ENCODE results near the gene NCF2.

DNA sequence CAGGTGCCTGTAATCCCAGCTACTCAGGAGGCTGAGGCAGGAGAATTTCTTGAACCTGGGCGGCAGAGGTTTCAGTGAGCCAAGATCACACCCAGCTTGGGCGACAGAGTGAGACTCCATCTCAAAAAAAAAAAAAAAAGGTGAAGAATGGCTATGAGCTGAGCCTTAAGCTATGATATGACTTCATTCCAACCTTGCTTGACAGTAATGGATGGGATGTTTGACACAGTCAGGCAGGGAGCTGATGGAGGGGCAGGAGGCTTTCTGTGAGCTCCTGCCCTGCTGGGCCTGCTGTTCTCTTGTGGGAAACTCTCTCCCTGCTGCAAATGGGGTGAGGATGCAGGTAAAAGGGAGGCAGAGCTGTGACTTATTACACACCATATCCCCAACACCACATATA lies 27.6 kb downstream of the NCF2 start:
- TF ChIP-seq, protein P1, sequence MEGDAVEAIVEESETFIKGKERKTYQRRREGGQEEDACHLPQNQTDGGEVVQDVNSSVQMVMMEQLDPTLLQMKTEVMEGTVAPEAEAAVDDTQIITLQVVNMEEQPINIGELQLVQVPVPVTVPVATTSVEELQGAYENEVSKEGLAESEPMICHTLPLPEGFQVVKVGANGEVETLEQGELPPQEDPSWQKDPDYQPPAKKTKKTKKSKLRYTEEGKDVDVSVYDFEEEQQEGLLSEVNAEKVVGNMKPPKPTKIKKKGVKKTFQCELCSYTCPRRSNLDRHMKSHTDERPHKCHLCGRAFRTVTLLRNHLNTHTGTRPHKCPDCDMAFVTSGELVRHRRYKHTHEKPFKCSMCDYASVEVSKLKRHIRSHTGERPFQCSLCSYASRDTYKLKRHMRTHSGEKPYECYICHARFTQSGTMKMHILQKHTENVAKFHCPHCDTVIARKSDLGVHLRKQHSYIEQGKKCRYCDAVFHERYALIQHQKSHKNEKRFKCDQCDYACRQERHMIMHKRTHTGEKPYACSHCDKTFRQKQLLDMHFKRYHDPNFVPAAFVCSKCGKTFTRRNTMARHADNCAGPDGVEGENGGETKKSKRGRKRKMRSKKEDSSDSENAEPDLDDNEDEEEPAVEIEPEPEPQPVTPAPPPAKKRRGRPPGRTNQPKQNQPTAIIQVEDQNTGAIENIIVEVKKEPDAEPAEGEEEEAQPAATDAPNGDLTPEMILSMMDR (IDR thresholded peaks at IDR 0.05) = no peak
- no peak for TF ChIP-seq POLR2A (IDR thresholded peaks at IDR 0.05)
